SK-N-SH treated with all-trans-retinoic acid at 6 μM for 48 hours (cell line): ENCODE measurements around the gene PEPD.

Source experiments
- ATAC-seq: fragments of 200-7000 bp; cut with Tn5 transposase; 3 replicates; pipeline ENCODE4 v1.9.1; 2020; ENCODE audit warnings: mild to moderate bottlenecking, moderate library complexity
- ARNTL ChIP-seq: fragments of 450-650 bp; formaldehyde crosslinking; IDR thresholded peaks from 2 replicates; pipeline ENCODE4 v1.5.0; 2020; ENCODE audit warnings: low read depth, mild to moderate bottlenecking, moderate library complexity, borderline replicate concordance
- BACH2 ChIP-seq: fragments of 250-450 bp; sonication (Bioruptor Pico); IDR thresholded peaks from 2 replicates; pipeline ENCODE4 v1.9.0; 2021; ENCODE audit warnings: mild to moderate bottlenecking, borderline replicate concordance
- CREB5 ChIP-seq: fragments of 250-450 bp; sonication (Bioruptor Pico); IDR thresholded peaks from 2 replicates; pipeline ENCODE4 v1.5.1; 2020; ENCODE audit warnings: low read depth, mild to moderate bottlenecking, moderate library complexity
- CSDC2 ChIP-seq: fragments of 250-450 bp; sonication (Bioruptor Pico); IDR thresholded peaks from 2 replicates; pipeline ENCODE4 v1.5.0; 2020; ENCODE audit warnings: mild to moderate bottlenecking, moderate library complexity
- CSRNP3 ChIP-seq: fragments of 250-450 bp; sonication (Bioruptor Pico); IDR thresholded peaks from 2 replicates; pipeline ENCODE4 v1.5.1; 2021; ENCODE audit warnings: mild to moderate bottlenecking, moderate library complexity
- ESRRG ChIP-seq: fragments of 250-450 bp; sonication (Bioruptor Pico); IDR thresholded peaks from 2 replicates; pipeline ENCODE4 v1.6.1; 2021; ENCODE audit warnings: mild to moderate bottlenecking
- GLIS3 ChIP-seq: fragments of 250-450 bp; sonication (Bioruptor Pico); IDR thresholded peaks from 2 replicates; pipeline ENCODE4 v1.5.0; 2020; ENCODE audit warnings: mild to moderate bottlenecking, moderate library complexity
- OSR1 ChIP-seq: fragments of 250-450 bp; sonication (Bioruptor Pico); IDR thresholded peaks from 2 replicates; pipeline ENCODE4 v1.8.0; 2022; ENCODE audit warnings: moderate library complexity, mild to moderate bottlenecking, inconsistent platforms
- POU6F1 ChIP-seq: fragments of 250-450 bp; sonication (Bioruptor Pico); IDR thresholded peaks from 2 replicates; pipeline ENCODE4 v1.8.0; 2021; ENCODE audit warnings: low read depth, mild to moderate bottlenecking, moderate library complexity, borderline replicate concordance
- RARB ChIP-seq: fragments of 250-450 bp; sonication (Bioruptor Pico); IDR thresholded peaks from 2 replicates; pipeline ENCODE4 v1.8.0; 2021; ENCODE audit warnings: mild to moderate bottlenecking, moderate library complexity
- SNAI2 ChIP-seq: fragments of 250-450 bp; sonication (Bioruptor Pico); IDR thresholded peaks from 2 replicates; pipeline ENCODE4 v1.5.0; 2020; ENCODE audit warnings: mild to moderate bottlenecking, moderate library complexity
- TCF4 ChIP-seq: fragments of 250-450 bp; sonication (Bioruptor Pico); IDR thresholded peaks from 2 replicates; pipeline ENCODE4 v1.8.0; 2021; ENCODE audit warnings: mild to moderate bottlenecking, moderate library complexity, borderline replicate concordance
- TOX ChIP-seq: fragments of 250-450 bp; sonication (Bioruptor Pico); IDR thresholded peaks from 2 replicates; pipeline ENCODE4 v1.8.0; 2021; ENCODE audit warnings: mild to moderate bottlenecking, moderate library complexity, borderline replicate concordance
- TSHZ2 ChIP-seq: fragments of 250-450 bp; sonication (Bioruptor Pico); IDR thresholded peaks from 2 replicates; pipeline ENCODE4 v1.5.0; 2020; ENCODE audit warnings: mild to moderate bottlenecking, moderate library complexity
- ZC3H10 ChIP-seq: fragments of 250-450 bp; sonication (Bioruptor Pico); IDR thresholded peaks from 2 replicates; pipeline ENCODE4 v1.5.1; 2021; ENCODE audit warnings: mild to moderate bottlenecking, moderate library complexity
- ZFP3 ChIP-seq: fragments of 250-450 bp; sonication (Bioruptor Pico); IDR thresholded peaks from 2 replicates; pipeline ENCODE4 v1.5.0; 2020; ENCODE audit warnings: mild to moderate bottlenecking, moderate library complexity
- ZFP30 ChIP-seq: fragments of 450-650 bp; formaldehyde crosslinking; IDR thresholded peaks from 2 replicates; pipeline ENCODE4 v1.5.0; 2022; ENCODE audit warnings: mild to moderate bottlenecking, moderate library complexity
- ZNF565 ChIP-seq: fragments of 450-650 bp; formaldehyde crosslinking; conservative IDR thresholded peaks from 2 replicates; pipeline ENCODE4 v1.5.0; 2020; ENCODE audit warnings: low read depth, mild to moderate bottlenecking, moderate library complexity
- ZNF70 ChIP-seq: fragments of 450-650 bp; formaldehyde crosslinking; IDR thresholded peaks from 2 replicates; pipeline ENCODE4 v1.5.0; 2020; ENCODE audit warnings: mild to moderate bottlenecking, moderate library complexity
- ZNF8 ChIP-seq: fragments of 450-650 bp; formaldehyde crosslinking; IDR thresholded peaks from 2 replicates; pipeline ENCODE4 v1.5.0; 2020; ENCODE audit warnings: mild to moderate bottlenecking, moderate library complexity

PEPD gene

GRCh38 chr19:33503030-33503429 is 18.6 kb downstream of the PEPD start:
- no peak for ATAC-seq
- TF ChIP-seq ESRRG (CRISPR knock-in tag) = no peak
- TF ChIP-seq TSHZ2 (CRISPR knock-in tag) = no peak
- no peak for TF ChIP-seq ZNF565
- no peak for TF ChIP-seq ZNF70 (CRISPR knock-in tag)
- TF ChIP-seq CREB5 = no peak
- no peak for TF ChIP-seq RARB (CRISPR knock-in tag)
- no peak for TF ChIP-seq GLIS3 (CRISPR knock-in tag)
- no peak for TF ChIP-seq ZC3H10 (CRISPR knock-in tag)
- no peak for TF ChIP-seq POU6F1
- no peak for TF ChIP-seq BACH2 (CRISPR knock-in tag)
- no peak for TF ChIP-seq SNAI2 (CRISPR knock-in tag)
- TF ChIP-seq CSDC2 (CRISPR knock-in tag) = no peak
- TF ChIP-seq, all 23 proteins: peak for 0

- TF ChIP-seq CREB5 (no peak), ARNTL (CRISPR knock-in tag) (no peak), BACH2 (CRISPR knock-in tag) (no peak), ZFP3 (CRISPR knock-in tag) (no peak), RARB (CRISPR knock-in tag) (no peak), OSR1 (CRISPR knock-in tag) (no peak), ESRRG (CRISPR knock-in tag) (no peak), GLIS3 (CRISPR knock-in tag) (no peak), TOX (CRISPR knock-in tag) (no peak), SNAI2 (CRISPR knock-in tag) (no peak), CSRNP3 (CRISPR knock-in tag) (no peak), POU6F1 (no peak), CSDC2 (CRISPR knock-in tag) (no peak), TSHZ2 (CRISPR knock-in tag) (no peak), ZFP30 (CRISPR knock-in tag) (no peak), ZNF8 (CRISPR knock-in tag) (no peak), TCF4 (CRISPR knock-in tag) (no peak), ZC3H10 (CRISPR knock-in tag) (no peak)
- no peak for ATAC-seq
Observed at GRCh38 chr19:33502521-33502920, 19.1 kb downstream of the PEPD start.
